Fibroblast of skin of left quadriceps (primary cell): ENCODE results near the gene KIF9.
"Not testable (repeated sequence)": the region's sequence is repeated elsewhere in the genome, so short reads cannot be mapped to it uniquely, and the experiment has no call there.

Source experiments
- DNase-seq, 2 experiments: peaks; one replicate each; pipeline ENCODE4 v3.0.0-alpha.2; 2013; ENCODE audit warnings: low read depth in 2 of 2

Gene KIF9

DNA sequence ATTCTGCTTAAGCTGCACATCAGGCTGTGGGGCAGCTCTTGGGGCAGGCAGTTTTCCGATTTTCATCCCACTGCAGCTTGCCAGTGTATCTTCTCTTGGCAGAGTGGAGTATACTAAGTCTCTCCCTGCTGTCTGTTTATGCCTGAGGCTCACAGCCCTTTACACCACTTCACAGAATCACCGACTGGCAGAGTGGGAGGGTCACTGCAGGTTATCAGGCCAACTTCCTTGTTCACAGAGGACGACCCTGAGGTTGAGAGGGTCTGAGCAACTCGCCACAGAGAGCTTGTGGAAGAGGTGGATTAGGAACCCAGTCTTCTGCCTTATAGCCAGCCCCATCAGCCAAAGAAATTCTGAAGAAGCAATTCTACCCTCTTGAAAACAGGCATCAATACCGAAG is 30.9 kb downstream of the KIF9 start:
- DNase-seq: no peak

DNA sequence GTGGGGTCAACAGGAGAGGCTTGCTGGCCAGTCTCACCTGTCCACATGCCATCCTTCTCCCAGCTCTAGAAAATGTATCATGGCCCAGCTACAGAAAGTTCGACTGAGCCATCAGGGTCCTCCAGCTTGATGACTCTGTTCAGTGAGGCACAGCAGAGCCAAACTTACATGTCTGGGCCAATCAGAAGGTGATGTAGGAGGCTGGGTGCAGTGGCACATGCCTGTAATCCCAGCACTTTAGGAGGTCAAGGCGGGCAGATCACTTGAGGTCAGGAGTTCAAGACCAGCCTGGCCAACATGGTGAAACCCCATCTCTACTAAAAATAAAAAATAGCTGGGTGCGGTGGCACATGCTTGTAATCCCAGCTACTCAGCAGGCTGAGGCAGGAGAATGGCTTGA is 31.5 kb downstream of the KIF9 start:
- not testable (repeated sequence) for DNase-seq

DNA sequence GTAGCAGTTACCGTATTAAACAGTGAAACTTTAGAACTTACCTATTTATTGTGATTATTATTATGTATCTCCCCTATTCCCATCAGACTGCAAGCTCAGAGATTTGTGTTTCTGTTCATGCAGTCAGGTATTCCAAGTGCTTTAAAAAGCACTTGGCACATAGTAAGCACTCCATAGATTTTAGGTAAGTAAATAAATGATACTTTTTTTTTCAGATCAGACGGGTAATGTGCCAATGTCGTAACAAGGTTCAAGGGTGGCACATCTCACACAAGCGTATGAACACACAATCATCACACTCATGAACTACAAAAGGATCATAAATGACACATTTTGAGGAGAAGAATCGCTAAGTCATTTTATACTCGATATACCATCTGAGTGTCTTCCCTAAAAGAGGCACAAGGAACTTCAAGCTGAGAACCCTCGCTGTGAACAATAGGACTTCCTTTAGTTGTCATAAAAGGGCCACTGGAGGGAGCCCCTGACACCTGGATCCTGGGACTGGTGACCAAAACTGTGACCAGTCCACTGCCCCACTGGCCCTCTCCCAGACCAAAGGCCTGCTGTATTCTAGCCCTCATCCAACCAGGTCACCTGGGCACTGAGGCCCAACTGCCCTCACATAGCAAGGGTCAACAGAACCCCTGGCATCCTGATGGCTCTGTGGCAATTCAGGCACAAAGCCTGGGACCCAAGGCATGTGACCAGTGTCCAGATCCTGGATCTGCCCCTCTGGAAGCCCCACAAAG is 32.1 kb downstream of the KIF9 start:
- DNase-seq: no peak

DNA sequence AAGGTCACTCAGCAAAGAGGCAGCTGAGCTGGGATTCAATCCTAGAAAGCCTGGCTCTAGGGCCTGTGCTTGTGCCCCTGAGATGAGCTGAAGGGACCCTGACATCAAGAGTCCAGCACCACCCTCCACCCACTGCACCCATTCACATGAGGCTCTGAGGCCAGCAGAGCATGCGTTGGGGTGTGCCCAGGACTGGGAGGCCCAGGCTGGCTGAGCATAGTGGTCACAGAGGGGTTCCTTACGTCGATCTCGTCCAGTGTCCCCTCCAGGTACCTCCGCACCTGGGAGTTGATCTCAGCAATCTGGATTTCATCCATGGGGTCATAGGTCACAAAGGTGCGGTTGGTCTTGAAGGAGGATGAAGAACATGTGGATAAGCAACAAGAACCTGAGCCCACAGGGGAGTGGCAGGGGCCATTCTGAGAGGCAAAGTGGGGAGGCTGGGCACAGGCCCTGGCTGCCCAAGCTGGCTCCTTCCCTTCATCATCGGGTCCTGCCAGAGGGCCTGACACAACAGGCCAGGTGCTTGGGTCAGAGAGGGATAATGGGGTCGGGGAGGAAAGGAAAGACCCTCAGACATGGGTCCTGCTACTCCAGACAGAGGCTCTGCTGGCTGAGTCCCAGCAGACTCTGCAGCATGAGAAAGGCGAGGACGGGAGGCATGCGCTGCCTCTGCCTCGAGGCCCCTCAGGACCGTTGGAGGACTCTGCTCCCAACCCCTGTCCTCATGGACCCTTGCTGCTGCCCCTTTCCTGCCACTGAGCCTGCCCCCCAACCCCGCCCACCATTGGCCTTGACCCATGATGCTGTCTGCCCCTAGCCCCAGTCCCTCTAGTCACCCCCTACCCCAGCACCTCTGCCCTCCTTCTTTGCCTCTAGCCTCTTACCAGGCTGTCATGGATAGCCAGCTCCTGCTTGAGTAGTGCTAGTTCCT is 35.2 kb downstream of the KIF9 start:
- no peak for DNase-seq

DNA sequence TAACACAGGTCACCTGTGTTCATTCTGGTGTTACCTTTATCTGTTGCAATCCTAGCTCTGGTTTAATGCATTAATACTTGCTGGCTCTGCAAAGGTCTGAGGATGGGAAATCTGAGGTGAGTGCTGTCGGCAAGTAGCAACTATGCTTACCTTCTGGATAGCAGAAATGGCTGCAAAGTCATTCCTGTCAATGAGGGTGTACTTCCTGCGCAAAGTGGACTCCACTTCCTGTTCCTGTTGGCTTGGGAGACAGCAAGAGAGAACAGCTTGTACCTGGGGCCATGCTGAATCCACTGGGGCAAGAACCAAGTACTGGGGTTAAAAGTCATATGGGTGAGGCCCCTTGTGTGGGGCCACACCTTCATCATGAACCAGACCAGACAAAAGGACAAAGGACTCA is 37.3 kb downstream of the KIF9 start:
- DNase-seq: no peak

DNA sequence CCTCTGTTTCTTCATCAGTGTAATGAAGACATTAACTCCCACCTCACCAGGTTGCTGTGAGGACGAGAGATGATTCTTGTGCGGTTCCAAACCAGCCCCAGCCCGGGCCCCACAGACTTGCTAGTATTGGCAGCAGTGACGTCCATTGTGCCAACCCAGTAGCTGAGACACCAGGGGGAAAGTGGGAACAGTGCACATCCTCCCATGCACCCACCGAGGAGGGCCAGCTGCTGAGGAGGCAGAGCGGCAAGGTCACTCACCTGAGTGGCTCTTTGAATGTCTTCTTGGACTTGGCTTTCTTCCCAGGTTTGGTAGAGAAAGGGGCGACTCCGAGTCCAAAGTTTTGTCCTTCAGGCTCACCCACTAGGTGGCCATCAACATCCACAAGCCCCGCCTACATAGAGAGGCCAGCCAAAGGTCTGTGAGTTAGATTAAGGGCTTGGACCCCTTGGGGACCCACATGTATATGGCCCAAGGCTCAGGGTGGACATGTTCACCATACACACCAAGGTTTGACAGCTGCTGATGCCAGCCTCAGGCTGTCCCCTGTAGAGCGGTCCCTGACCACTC is 38.0 kb downstream of the KIF9 start:
- DNase-seq: no peak

DNA sequence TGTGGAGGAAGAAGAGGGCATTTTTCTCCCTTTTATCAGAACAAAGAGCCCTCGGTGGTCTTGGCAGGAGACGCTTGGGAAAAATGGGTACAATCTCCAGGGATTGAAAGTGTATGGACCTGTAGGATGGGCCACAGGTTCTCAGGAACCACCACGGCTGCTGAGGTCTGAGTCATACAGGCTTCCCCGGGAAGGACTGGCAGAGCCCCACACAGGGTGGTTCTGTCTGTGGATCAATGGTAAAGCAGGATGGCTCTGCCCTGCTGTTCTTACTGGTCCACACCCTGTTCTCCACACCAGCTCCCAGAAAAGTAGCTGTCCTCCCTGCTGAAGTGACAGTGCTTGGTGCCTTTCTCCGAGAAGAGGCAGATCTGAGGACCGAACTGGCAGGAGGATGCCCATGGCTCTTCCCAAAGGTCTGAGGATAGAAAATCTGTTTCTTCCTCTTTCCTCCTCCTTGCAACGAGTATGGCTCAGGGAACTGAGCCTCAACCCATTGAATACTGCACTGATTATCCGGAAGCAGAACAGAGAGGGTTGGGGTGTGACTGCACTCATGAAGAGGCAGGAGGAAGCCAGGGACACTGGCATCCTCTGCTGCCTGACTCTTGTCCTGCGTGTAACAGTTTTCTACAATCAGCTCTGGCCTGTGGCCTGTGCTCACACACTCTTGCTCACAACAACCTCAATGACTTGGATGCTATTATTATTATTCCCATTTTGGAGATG is 39.0 kb downstream of the KIF9 start:
- no peak for DNase-seq

DNA sequence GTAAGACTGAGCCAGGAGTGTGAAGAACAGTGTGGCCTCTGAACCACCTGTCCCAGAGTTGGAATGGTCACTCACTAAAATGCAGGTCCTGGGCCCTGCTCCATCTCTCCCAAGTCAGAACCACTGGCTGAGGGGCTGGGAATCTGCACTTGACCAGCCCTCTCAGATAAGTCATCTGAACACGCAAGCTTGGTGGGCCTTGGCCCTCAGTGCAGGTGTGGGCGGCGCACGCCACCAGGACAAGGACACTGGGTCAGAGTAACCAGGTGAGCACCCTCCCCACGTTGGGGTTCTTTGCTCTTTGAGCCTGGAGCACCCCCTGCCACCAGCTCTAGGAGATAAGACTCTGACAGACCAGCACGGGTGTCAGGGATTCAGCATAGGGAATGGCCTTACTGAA is 42.7 kb downstream of the KIF9 start:
- no peak for DNase-seq

DNA sequence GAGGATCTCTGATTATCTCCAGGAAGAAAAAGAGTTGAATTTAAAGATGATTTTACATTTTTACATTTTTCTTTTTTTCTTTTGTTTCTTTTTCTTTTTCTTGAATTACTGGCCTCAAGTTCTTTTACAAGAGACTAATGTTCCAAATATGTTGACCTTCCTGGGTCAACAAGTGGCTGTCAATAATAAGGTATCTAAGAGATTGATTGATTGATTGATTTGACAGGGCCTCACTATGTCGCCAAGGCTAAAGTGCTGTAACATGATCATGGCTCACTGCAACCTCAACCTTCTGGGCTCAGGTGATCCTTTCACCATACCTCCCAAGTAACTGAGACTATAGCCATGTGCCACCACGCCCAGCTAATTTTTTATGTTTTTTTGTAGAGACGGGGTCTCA is 44.6 kb downstream of the KIF9 start:
- DNase-seq: no peak

DNA sequence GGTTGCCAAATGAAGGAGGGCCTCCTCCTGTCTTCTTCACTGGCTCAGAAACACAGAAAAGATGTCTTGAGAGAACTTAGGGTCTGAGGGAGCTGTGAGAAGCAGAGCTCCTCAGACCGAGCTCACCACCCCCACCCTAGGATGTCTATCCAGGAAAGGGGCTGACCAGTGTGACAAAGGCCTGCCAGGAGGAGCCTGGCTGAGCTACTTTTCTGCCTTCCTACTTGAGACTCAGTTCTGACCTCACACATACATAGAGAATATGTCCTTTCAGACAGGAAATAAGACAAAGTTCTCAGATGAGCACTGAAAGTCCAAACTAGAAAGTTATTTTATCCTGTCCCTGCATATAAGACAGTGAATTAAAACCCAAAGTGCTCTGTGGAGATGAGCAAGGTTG is 54.5 kb downstream of the KIF9 start:
- no peak for DNase-seq

DNA sequence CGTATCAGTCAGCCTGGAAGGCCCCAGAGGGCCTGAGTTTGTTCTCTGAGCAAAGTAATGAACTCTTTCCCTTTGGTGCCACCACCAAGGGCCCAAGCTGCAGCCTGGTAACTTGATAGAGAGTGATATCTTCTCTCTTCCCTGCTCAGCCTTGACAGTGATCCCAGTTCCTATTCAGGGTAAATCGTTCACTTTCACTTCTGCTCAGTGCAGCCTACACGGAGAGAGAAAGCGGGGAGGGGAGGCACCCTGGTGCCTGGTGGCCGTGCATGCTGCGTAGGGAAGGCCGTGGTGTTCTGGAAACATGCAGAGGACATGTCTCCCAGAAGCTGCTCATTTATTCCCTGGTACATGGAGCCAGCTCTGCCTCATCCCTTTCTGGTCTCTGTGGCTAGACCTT is 54.9 kb downstream of the KIF9 start:
- DNase-seq: no peak

DNA sequence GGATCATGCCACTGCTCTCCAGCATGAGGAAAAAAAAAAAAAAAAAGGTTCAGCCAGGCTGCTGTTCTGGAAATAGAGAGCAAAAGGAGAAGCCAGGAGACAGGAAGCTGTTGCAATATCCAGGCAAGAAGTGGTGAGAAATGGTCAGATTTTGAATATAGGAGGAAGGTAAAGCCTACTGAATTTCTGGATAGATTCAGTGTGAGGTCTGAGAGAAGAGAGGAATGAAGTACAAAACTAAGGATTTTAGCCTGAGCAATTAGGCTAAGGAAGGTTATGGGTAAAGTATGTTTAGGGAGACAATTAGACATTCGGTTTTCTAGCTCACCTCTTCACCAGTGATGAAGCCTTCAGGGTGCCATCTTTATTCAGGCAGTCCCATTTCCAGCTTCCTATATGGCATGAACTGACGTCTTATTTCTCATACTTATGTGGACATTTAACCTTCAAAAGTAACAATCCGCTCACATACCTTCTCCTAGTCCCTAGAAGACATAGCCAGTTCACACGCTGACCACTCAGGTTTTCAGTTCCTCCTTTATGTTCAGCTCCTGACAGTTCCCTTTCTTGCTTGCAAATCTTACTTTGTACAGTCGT is 57.2 kb downstream of the KIF9 start:
- peak; percentile 24 to 29 for DNase-seq

DNA sequence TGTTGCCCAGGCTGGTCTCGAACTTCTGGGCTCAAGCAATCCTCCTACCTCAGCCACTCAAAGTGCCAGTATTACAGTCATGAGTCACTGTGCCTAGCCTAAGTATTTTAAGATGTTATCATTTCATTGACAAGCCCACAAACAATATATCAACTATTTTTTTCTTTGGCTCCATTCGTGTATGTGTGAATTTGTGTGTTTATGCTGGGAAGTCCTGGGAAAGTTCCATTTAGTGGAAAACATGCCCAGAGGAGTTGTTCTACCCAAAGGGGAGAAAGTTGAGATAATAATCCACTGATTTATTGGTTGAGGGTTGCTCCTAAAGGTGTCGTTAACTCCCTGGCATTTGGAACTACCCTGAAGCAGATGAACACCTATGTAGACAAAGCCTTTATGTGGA is 58.8 kb downstream of the KIF9 start:
- DNase-seq: no peak

DNA sequence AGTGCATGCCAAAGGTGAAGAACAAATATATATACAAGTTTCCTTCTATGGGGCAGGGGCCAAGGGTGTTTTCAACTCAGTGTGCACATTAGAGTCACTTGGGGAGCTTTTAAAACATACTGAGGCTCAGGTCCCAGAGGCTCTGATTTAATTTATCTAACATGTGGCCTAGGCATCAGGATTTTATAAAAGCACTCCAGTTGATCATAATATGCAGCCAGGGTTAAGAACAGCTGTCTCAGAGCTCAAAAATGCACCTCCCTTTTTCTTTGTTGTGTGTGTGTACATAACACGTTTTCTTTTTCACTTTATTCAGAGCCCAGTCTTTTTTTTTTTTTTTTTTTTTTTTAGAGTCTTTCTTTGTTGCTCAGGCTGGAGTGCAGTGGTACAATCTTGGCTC is 60.8 kb downstream of the KIF9 start:
- DNase-seq: no peak

DNA sequence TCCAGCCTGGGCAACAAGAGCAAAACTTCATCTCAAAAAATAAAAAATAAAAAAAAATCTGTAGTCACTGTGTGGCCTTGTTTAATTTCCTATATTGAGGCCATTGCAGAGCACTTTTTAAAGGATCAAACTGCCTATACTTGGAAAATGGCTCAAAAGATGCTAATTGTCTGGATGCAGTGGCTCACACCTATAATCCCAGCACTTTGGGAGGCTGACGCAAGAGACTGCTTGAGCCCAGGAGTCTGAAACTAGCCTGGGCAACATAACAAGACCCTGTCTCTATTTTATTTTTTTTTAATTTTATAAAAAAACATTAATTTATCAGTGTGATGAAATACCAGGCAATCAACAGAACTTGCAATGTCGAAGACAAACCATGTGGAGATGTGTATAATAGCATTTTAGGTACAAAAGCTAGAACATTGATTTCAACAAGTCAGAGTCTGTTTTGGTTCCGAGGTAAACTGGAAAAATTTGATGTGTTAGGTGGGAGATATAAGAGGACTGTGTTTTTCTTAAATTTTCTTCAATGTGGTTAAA is 71.7 kb downstream of the KIF9 start:
- DNase-seq: no peak

DNA sequence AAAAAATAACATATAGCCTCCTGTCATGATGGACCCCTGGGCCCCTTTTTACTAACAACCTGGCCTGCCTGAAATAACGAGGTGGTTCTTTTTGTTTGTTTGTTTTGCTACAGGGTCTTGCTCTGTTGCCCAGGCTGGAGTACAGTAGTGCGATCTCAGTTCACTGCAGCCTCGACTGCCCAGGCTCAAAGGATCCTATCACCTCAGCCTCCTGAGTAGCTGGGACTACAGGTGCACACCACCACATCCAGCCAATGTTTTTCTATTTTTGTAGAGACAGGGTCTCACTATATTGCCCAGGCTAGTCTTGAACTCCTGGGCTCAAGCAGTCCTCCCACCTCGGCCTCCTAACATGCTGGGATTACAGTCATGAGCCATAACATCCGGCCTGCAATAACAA is 76.6 kb downstream of the KIF9 start:
- DNase-seq: not testable (repeated sequence)

DNA sequence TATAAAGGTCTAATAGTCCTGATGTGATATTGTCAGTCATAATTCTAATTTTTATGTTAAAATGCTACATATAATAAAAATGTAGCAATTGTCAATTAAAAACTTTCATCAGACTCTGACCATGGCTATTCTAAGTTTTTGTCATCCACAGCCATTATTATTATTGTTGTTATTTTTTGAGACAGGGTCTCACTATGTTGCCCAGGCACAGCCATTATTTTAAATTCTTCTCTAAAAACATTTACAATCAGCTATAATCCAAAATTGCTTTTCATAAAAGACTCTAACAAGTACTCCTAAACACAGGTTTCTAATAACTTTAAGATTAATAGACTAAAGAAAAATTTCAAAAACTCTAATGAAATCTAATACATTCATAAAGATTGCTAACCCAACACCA is 77.7 kb downstream of the KIF9 start:
- DNase-seq: no peak

DNA sequence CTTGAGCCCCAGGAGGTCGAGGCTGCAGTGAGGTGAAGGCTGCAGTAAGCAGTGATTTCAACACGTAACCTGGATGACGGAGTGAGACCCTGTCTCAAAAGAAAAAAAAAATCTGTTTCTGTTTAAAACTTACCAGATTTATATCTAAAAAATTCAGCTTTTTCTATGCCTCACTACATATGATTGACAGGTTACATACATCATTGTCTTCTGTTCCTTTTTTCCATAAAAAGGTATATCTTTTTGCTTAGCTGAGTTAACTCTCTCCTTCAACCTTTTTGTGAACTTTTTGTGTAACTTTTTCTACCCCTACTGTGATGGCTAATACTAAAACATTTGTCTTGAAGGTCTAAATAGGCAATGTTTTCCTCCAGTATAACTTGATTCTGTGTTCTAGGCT is 80.1 kb downstream of the KIF9 start:
- no peak for DNase-seq

DNA sequence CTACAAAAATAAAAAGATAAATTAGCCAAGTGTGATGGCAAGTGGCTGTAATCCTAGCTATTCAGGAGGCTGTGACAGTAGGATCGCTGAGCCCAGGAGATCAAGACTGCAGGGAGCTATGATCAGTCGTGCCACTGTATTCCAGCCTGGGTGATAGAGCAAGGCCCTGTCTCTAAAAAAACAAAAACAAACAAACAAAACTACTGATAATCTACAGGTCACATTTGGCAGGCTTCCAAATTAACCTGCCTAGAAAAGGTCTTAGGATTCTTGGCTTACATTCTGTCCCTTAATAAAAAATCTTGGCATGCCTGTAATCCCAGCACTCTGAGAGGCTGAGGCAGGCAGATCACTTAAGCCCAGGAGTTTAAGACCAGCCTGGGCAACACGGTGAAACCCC is 85.3 kb downstream of the KIF9 start:
- no peak for DNase-seq

DNA sequence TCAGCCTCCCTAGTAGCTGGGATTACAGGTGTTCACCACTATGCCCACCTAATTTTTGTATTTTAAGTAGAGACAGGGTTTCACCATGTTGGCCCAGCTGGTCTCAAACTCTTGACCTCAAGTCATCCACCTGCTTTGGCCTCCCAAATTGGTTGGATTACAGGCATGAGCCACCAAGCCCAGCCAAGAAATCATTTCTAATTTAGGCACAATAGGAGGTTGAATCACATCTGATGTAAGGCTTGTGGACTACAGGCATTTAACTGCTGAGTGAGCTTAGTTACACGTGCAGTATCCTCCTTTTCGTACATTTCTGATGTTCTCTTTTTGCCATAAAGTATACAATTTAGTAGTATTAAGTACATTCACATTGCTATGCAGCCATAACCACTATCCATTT is 87.6 kb downstream of the KIF9 start:
- DNase-seq: no peak
